AG09309 (cell line): ENCODE data around the gene MCRIP1.

Source experiments
- DNase-seq: peaks from one replicate; pipeline ENCODE4 v3.0.0-alpha.2; 2010; ENCODE audit warnings: low read depth
- H3K4me3 ChIP-seq: 2 replicates; pipeline ENCODE4 v1.5.1; 2011; ENCODE audit warnings: mild to moderate bottlenecking, low read depth, low read length, moderate library complexity; ENCODE audit not compliant: control insufficient read depth
- TF ChIP-seq, protein P1 (sequence below): IDR thresholded peaks from 2 replicates; pipeline ENCODE4 v1.5.1; 2011; ENCODE audit warnings: mild to moderate bottlenecking, low read depth, low read length, inconsistent platforms; ENCODE audit not compliant: insufficient read depth, control insufficient read depth; ENCODE audit errors: missing control alignments

Gene MCRIP1

DNA sequence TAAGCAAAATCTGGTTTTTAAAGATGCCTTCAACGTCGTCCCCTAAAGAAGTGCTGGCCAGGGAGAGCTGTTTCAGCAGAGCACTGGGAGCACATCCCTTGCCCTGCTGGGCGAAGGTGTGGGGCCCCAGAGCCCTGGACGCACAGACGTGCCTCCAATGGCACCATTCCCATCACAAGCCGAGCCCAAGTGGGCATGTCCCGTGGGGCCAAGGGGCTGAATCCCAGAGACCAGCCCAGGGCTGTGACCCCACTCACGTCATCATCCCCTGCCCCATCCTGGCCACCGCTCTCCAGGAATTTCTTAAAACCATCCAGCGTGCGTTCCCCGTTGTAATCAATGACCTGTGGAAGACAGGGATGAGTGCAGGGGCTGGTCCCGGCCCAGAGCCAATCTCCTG lies 11.8 kb upstream of the MCRIP1 start:
- TF ChIP-seq, protein P1, sequence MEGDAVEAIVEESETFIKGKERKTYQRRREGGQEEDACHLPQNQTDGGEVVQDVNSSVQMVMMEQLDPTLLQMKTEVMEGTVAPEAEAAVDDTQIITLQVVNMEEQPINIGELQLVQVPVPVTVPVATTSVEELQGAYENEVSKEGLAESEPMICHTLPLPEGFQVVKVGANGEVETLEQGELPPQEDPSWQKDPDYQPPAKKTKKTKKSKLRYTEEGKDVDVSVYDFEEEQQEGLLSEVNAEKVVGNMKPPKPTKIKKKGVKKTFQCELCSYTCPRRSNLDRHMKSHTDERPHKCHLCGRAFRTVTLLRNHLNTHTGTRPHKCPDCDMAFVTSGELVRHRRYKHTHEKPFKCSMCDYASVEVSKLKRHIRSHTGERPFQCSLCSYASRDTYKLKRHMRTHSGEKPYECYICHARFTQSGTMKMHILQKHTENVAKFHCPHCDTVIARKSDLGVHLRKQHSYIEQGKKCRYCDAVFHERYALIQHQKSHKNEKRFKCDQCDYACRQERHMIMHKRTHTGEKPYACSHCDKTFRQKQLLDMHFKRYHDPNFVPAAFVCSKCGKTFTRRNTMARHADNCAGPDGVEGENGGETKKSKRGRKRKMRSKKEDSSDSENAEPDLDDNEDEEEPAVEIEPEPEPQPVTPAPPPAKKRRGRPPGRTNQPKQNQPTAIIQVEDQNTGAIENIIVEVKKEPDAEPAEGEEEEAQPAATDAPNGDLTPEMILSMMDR, result no peak
- H3K4me3 ChIP-seq, result no peak overlapping the region
- no peak for DNase-seq

DNA sequence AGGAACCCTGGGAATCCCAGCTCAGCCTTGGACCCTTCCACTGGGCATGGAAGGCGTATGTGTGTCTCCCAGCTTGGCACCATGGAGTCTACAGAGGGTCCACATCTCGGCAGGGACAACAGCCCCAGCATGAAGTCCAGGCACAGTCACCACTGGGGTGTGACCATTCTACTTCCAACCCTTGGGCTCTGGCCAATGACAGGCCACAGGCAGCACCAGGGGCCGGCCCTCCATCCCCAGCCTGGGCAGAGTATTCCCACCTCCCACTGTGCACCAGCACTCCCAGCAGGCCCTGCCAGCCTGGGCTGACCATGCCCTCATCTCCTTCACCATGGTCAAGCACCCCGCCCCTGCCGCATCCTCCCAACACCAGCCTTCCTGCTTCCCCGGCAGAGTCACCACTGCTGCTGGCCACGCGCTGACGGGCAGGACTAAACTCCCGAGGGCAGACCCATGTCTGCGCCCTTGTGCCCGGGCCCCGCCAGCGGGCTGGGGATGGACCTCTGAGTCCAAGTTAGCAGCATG lies 11.3 kb upstream of the MCRIP1 start:
- DNase-seq, result no peak
- TF ChIP-seq, protein P1, result no peak

DNA sequence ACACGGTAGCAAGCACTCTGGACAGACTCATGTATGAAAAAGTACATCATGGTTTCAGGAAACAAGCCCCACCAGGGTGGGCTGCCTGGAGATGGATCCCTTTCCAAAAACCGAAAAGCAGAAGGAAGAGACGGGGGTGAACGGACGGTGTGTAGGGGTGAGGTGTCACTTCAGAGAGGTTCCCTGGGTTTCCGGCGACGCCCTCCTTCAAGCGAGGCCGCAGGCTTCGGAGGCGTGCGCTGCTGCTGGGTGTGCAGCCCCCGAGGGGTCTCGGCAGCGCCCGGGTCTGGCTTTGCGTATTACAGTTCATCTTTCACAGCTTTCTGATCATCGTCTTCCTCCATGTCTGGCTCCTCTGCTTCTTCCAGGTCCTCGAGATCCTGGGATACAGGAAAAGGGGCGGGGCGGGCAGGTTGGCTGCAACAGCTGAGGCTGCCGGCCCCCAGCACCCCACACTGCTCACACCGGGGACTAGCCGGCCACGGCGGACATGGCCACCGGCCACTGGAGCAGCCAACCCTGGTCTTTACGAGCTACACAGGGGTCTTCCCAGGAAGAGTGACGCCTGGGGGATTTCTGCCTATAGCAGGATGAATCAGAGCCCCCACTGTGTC lies 10.7 kb upstream of the MCRIP1 start:
- TF ChIP-seq, protein P1, result no peak
- no peak overlapping the region for H3K4me3 ChIP-seq
- DNase-seq, result no peak

More for the DNA sequence above, 11.3 kb upstream of the MCRIP1 start:
- no peak overlapping the region for H3K4me3 ChIP-seq

DNA sequence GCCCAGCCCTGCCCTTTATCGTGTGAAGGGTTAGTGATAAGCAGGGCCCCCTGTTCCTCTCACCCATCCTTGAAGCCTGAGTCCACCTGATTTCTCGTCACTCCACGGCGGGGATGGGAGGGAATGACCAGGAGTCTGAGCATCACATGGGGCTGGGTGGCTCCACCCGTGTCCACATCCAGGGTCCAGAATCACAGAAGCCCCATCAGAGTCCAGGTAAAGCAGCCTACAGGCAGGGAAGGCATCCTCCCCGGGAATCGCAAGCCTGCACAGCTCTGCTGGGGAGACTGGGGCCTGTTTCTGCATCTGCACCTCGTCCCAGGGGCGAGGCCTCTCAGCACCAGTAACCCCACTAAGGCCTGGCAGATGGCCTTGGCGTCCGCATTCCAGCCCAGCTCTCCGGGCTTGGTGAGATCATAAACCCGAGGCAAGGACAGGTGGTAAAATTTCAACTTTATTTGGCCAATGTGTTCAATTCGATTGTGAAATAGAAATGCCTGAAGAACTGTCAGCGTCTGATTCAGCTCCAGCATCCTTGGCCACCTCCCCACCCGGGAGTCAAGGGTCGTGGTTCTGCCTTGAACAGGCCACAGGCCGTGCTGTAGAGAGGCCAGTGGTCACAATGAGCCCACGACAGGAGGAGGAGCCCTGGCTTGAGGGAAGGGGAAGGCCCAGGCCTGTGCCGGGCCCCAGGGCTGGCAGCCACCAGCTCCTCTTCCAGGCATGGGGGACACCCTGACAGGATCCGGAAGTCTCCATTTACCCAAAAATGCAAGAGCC lies 9.8 kb upstream of the MCRIP1 start:
- TF ChIP-seq, protein P1, result no peak
- no peak for DNase-seq
- H3K4me3 ChIP-seq, result no peak overlapping the region

DNA sequence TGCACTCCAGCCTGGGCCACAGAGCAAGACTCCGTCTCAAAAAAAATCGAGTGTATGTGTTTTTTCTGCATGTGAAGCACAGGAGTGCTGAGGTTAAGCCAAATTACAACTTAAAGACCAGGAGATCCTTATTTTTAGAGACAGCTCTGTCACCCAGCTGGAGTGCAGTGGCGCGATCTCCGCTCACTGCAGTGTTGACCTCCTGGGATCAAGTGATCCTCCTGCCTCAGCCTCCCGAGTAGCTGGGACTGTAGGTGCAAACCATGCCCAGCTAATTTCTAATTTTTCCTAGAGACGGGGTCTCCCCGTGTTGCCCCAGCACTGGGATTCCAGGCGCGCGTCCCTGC lies 9.3 kb upstream of the MCRIP1 start:
- DNase-seq, result no peak
- H3K4me3 ChIP-seq, result no peak overlapping the region
- TF ChIP-seq, protein P1, result no peak

DNA sequence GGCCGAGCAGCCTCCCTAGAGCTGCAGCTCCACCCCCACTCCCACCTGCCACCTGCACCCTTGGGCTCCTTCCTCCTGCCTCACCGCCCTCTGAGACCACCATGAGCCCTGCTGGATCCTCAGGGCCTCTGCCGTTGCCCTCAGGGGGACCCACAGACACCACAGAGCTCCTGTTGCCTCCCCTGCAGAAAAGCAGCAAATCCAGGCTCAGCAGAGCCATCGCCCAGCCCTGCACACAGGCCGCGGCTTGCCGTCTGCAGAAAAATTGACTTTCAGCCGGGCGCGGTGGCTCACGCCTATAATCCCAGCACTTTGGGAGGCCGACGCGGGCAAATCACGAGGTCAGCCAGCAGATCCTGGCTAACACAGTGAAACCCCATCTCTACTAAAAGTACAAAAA lies 8.8 kb upstream of the MCRIP1 start:
- no peak overlapping the region for H3K4me3 ChIP-seq
- TF ChIP-seq, protein P1, result no peak
- no peak for DNase-seq
